Measurements from ENCODE around the gene EFCAB9.

Gene EFCAB9

GRCh38 chr5:172245046-172245445 is 51.1 kb downstream of the EFCAB9 start:
- no peak for DNase-seq

GRCh38 chr5:172245703-172246125 is 51.7 kb downstream of the EFCAB9 start:
- no peak for DNase-seq

GRCh38 chr5:172248637-172249036 is 54.7 kb downstream of the EFCAB9 start:
- DNase-seq, result no peak

DNA sequence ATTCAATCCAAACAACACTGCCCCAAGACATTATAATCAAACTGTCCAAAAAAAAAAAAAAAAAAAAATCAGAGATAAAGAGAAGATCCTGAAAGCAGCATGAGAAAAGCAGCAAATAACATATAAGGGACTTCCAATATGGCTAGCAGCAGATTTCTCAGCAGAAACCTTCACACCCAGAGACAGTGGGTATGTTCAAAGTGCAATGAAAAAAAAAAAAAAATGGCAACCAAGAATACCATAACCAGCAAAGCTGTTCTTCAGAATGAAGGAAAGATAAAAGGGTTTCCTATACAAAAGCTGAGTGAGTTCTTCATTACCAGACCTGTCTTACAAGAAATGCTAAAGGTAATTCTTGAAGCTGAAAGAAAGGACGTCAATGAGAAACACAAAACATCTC is 57.4 kb downstream of the EFCAB9 start:
- DNase-seq, result no peak

GRCh38 chr5:172252501-172252900 is 58.5 kb downstream of the EFCAB9 start:
- no peak for DNase-seq
